Kidney (tissue), 14 donors: ENCODE results near the gene TAOK1. TPM values are rescaled to one million over a fixed set of nuclear protein-coding genes. Genes with fewer than 3 reads are reported as not detected.

Experiments
- DNase-seq, 5 donors: peaks; one replicate each; pipeline ENCODE4 v3.0.0-alpha.2; 2013 to 2020
- FAIRE-seq: peaks from 2 replicates; lab custom pipeline; 2012; peaks lifted over from hg19 to GRCh38; lab: Jason Lieb, UNC
- H3K27ac ChIP-seq, 2 donors: one replicate each; pipeline ENCODE4 v1.7.0; 2013; ENCODE audit warnings: low read depth in 2 of 2, low read length in 2 of 2, inconsistent platforms in 1 of 2
- H3K27me3 ChIP-seq: one replicate; pipeline ENCODE4 v1.7.1; 2013; ENCODE audit warnings: low read length, inconsistent platforms; ENCODE audit not compliant: control insufficient read depth, insufficient read depth
- H3K36me3 ChIP-seq, 3 donors: one replicate each; pipeline versions ENCODE4 v1.7.0 to v1.7.1; 2013; ENCODE audit warnings: low read length in 3 of 3, control low read depth in 1 of 3, inconsistent platforms in 1 of 3; ENCODE audit not compliant: insufficient read depth in 3 of 3, control insufficient read depth in 2 of 3
- H3K4me1 ChIP-seq, 3 donors: one replicate each; pipeline versions ENCODE4 v1.7.0 to v1.7.1; 2013; ENCODE audit warnings: low read length in 3 of 3, inconsistent platforms in 1 of 3, low read depth in 1 of 3; ENCODE audit not compliant: control insufficient read depth in 2 of 3, insufficient read depth in 2 of 3
- H3K4me3 ChIP-seq, 3 donors: one replicate each; pipeline versions ENCODE4 v1.7.0 to v1.8.1; 2013; ENCODE audit warnings: low read length in 3 of 3, control low read depth in 1 of 3, inconsistent platforms in 1 of 3
- H3K9ac ChIP-seq, 3 donors: one replicate each; pipeline versions ENCODE4 v1.7.0 to v1.7.1; 2013; ENCODE audit warnings: low read length in 3 of 3, control low read depth in 1 of 3, inconsistent platforms in 1 of 3
- H3K9me3 ChIP-seq, 3 donors: one replicate each; pipeline versions ENCODE4 v1.7.0 to v1.7.1; 2013; ENCODE audit warnings: low read length in 3 of 3, control low read depth in 1 of 3, inconsistent platforms in 1 of 3; ENCODE audit not compliant: control insufficient read depth in 2 of 3, insufficient read depth in 1 of 3
- intact Hi-C: fragments of 100-400 bp; cut with DNase I; formaldehyde crosslinking; loops from one replicate; pipeline ENCODE4 v1.11.1; 2022
- polyA plus RNA-seq: library from polyadenylated mRNA; stranded (reverse); fragments of 350-450 nt; fragmentation: Illumina TruSeq; extraction: RNeasy Lipid Tissue Mini Kit (QIAGEN cat#74804); gene quantifications from one replicate; pipeline ENCODE4 v1.2.3, GENCODE V29; 2014; ENCODE audit warnings: low read depth, low replicate concordance; ENCODE audit not compliant: insufficient read depth
- total RNA-seq: library from RNA; stranded (reverse); fragmentation: NEBNext Ultra II Directional; extraction: Animal tissue kit (Norgen Biotek cat#: 25700); gene quantifications from one replicate; pipeline ENCODE4 v1.2.1, GENCODE V29; 2021
- TF ChIP-seq, protein P1 (sequence below): IDR thresholded peaks from 3 replicates; pipeline ENCODE4 v1.5.1; 2012; ENCODE audit warnings: mild to moderate bottlenecking, moderate library complexity, borderline replicate concordance; ENCODE audit not compliant: insufficient read depth; ENCODE audit errors: extremely low read depth
- donor health status: control.
- donor health status: control.
- donor health status: control.
- donor health status: control.
- donor health status: control.
- donor health status: DM: yes; HTN: yes; CAD: no.
- donor health status: Normal renal cell carcinoma (clear cell type).

TAOK1 gene
- total and polyA plus RNA-seq, 2 donors from 2014 or later = 5.0 to 74.9 TPM

DNA sequence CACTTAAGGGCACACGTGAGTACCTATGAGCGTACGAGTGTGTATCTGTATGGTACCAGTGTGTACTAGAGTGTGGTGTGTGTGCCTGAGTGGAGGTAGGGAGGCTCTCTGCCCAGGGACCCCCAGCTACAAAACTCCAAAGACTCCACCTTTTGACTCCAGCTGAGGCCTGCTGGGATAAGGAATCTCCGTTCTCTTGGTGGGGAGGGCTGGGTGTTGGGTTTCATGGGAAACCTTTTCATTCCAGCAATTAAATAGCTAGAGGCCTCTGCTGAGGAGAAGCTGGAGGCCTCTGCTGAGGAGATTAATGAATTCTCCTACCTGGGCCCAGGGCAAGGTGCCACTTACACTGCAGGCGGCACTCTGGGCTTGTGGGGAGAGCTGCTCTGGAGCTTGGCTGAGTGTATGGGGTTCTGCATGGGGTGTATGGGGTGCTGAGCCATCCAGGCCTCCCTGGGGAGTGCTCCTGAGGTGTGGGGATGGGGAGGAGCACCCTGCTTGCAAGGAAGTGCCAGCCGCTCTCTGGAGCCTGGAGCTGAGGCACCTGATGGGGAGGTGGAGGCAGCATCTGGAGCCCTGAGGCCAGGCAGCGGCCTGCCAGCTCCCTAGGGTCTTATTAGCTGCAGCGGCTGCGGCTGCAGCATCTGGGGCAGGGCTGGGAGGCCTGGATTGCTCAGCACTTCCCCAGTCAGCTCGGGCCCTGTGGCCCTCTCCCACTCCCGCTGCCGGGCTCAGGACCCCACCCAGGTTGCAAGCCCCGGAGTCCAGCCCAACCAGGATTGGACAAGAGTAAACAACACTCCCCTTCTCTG lies 207.4 kb downstream of the TAOK1 start:
- H3K9ac ChIP-seq = no peak overlapping the region
- no peaks in the 10 kb centered on the region for H3K36me3 ChIP-seq
- H3K4me3 ChIP-seq = no peak overlapping the region
- intact Hi-C loops = no loop called here
- no peak for FAIRE-seq
- H3K4me1 ChIP-seq = peaks cover 0 to 7% (median 0%) of the 10 kb centered on the region in 3 donors
- no peaks in the 10 kb centered on the region for H3K27me3 ChIP-seq
- peak; percentile 60 to 77 (median 63) for DNase-seq
- H3K27ac ChIP-seq = no peak overlapping the region
- no peaks in the 10 kb centered on the region for H3K9me3 ChIP-seq
- TF ChIP-seq, protein P1, sequence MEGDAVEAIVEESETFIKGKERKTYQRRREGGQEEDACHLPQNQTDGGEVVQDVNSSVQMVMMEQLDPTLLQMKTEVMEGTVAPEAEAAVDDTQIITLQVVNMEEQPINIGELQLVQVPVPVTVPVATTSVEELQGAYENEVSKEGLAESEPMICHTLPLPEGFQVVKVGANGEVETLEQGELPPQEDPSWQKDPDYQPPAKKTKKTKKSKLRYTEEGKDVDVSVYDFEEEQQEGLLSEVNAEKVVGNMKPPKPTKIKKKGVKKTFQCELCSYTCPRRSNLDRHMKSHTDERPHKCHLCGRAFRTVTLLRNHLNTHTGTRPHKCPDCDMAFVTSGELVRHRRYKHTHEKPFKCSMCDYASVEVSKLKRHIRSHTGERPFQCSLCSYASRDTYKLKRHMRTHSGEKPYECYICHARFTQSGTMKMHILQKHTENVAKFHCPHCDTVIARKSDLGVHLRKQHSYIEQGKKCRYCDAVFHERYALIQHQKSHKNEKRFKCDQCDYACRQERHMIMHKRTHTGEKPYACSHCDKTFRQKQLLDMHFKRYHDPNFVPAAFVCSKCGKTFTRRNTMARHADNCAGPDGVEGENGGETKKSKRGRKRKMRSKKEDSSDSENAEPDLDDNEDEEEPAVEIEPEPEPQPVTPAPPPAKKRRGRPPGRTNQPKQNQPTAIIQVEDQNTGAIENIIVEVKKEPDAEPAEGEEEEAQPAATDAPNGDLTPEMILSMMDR = no peak

Other genes with a start within 250 kb of the TAOK1 start
- 60.7 TPM for gene MYO18A, start 210.0 kb upstream of the TAOK1 start, total RNA-seq
- gene MYO18A, start 210.0 kb upstream of the TAOK1 start, polyA plus RNA-seq = 25.6 TPM
- gene CRYBA1, start 143.5 kb upstream of the TAOK1 start, total RNA-seq = not detected
- gene CRYBA1, start 143.5 kb upstream of the TAOK1 start, polyA plus RNA-seq = not detected
- 52.3 TPM for gene NUFIP2, start 96.2 kb upstream of the TAOK1 start, total RNA-seq
- 7.6 TPM for gene NUFIP2, start 96.2 kb upstream of the TAOK1 start, polyA plus RNA-seq
- gene ABHD15, start 176.7 kb downstream of the TAOK1 start, total RNA-seq = 9.8 TPM
- 8.9 TPM for gene ABHD15, start 176.7 kb downstream of the TAOK1 start, polyA plus RNA-seq
- 51.6 TPM for gene TP53I13, start 178.3 kb downstream of the TAOK1 start, total RNA-seq
- gene TP53I13, start 178.3 kb downstream of the TAOK1 start, polyA plus RNA-seq = 75.5 TPM
- gene GIT1, start 199.3 kb downstream of the TAOK1 start, total RNA-seq = 41.9 TPM
- 21.4 TPM for gene GIT1, start 199.3 kb downstream of the TAOK1 start, polyA plus RNA-seq
- gene ANKRD13B, start 202.8 kb downstream of the TAOK1 start, total RNA-seq = 3.3 TPM
- gene ANKRD13B, start 202.8 kb downstream of the TAOK1 start, polyA plus RNA-seq = 2.8 TPM
- 5.9 TPM for gene CORO6, start 232.5 kb downstream of the TAOK1 start, total RNA-seq
- gene CORO6, start 232.5 kb downstream of the TAOK1 start, polyA plus RNA-seq = 2.1 TPM